Small intestine (tissue), 7 donors: Measurements from ENCODE around the gene CCDC197. TPM values are rescaled to one million over a fixed set of nuclear protein-coding genes. Genes with fewer than 3 reads are reported as not detected.
A peak's percentile ranks its signal among the peaks of the same experiment; 100 is the strongest.

ENCODE experiments used
- DNase-seq, 2 donors: peaks; one replicate each; pipeline versions ENCODE4 v3.0.0 to v3.0.0-alpha.2; 2013
- FAIRE-seq: peaks from 2 replicates; lab custom pipeline; 2012; peaks lifted over from hg19 to GRCh38; lab: Jason Lieb, UNC
- H3K27ac ChIP-seq, 3 donors: one replicate each; pipeline ENCODE4 v1.5.1; 2013; ENCODE audit warnings: low read length in 2 of 3, mild to moderate bottlenecking in 2 of 3, control low read depth in 1 of 3, inconsistent platforms in 1 of 3, low read depth in 1 of 3, moderate library complexity in 1 of 3
- H3K27me3 ChIP-seq, 3 donors: one replicate each; pipeline ENCODE4 v1.6.1; 2013; ENCODE audit warnings: low read length in 3 of 3, inconsistent platforms in 1 of 3; ENCODE audit not compliant: control insufficient read depth in 3 of 3, insufficient read depth in 3 of 3
- H3K36me3 ChIP-seq, 3 donors: one replicate each; pipeline ENCODE4 v1.6.1; 2013; ENCODE audit warnings: low read length in 3 of 3, inconsistent platforms in 1 of 3, low read depth in 1 of 3, mild to moderate bottlenecking in 1 of 3, moderate library complexity in 1 of 3; ENCODE audit not compliant: control insufficient read depth in 3 of 3, insufficient read depth in 2 of 3
- H3K4me1 ChIP-seq, 3 donors: one replicate each; pipeline ENCODE4 v1.6.1; 2013; ENCODE audit warnings: low read length in 2 of 3, inconsistent platforms in 1 of 3, low read depth in 1 of 3, mild to moderate bottlenecking in 1 of 3, moderate library complexity in 1 of 3; ENCODE audit not compliant: control insufficient read depth in 3 of 3, insufficient read depth in 2 of 3
- H3K4me3 ChIP-seq, 3 donors: one replicate each; pipeline ENCODE4 v1.5.1; 2013; ENCODE audit warnings: low read length in 3 of 3, control low read depth in 1 of 3, inconsistent platforms in 1 of 3, low read depth in 1 of 3, mild to moderate bottlenecking in 1 of 3, moderate library complexity in 1 of 3
- H3K9me3 ChIP-seq, 2 donors: one replicate each; pipeline ENCODE4 v1.6.1; 2013; ENCODE audit warnings: low read depth in 1 of 2, low read length in 1 of 2; ENCODE audit not compliant: control insufficient read depth in 2 of 2, insufficient read depth in 1 of 2
- whole genome bisulfite sequencing, 3 donors: extraction: QIAGEN DNeasy Blood & Tissue Kit; methylation state at CpG; one replicate each; pipeline ENCODE4 v1.1.7; 2013; 5-methylcytosine and 5-hydroxymethylcytosine counted together
- polyA plus RNA-seq, 4 donors: library from polyadenylated mRNA; stranded (reverse) in 3 of 4; unstranded in 1 of 4; fragments of 200-250 nt in 3 of 4; fragments of 120-200 nt in 1 of 4; gene quantifications; one replicate each; pipeline versions ENCODE4 v1.2.1 to v1.2.3, GENCODE V29; 2013
- donor health status: healthy with polysubstance abuse.
- donor health status: control.
- donor health status: control.
- donor health status: Bipolar disorder and iron deficiency.
- donor health status: healthy.

The CCDC197 gene
- polyA plus RNA-seq, 4 donors, result not detected

GRCh38 chr14:93959239-93960107 is 37.6 kb upstream of the CCDC197 start:
- WGBS, 3 donors, result 29 to 45% (median 39%) methylated on average over 20 to 23 of the region's 23 CpGs
- Histone ChIP-seq H3K9me3 (no peaks in the 10 kb centered on the region), H3K36me3 (no peaks in the 10 kb centered on the region), H3K27ac (peak overlapping the region; percentile 63 to 89 (median 80)), H3K4me3 (no peak overlapping the region), H3K4me1 (peaks cover 0 to 60% (median 6%) of the 10 kb centered on the region in 3 donors), H3K27me3 (no peaks in the 10 kb centered on the region)
- peak; percentile 56 to 97 for DNase-seq
- no peak for FAIRE-seq

- FAIRE-seq (no peak), DNase-seq (peak in 1 of 2 donors; percentile 52)
- no peaks in the 10 kb centered on the region for H3K27me3 ChIP-seq
- no peak overlapping the region for H3K4me3 ChIP-seq
- H3K36me3 ChIP-seq, result no peaks in the 10 kb centered on the region
- H3K27ac ChIP-seq, result peak overlapping the region; percentile 63 to 89 (median 80)
- peaks cover 0 to 54% (median 6%) of the 10 kb centered on the region in 3 donors for H3K4me1 ChIP-seq
- no peaks in the 10 kb centered on the region for H3K9me3 ChIP-seq
Observed at GRCh38 chr14:93960108-93960475, 37.0 kb upstream of the CCDC197 start.

GRCh38 chr14:93960774-93961438 is 36.2 kb upstream of the CCDC197 start:
- FAIRE-seq, result no peak
- Histone ChIP-seq H3K27ac (peak overlapping the region in 2 of 3 donors; percentile 16 to 74), H3K4me3 (no peak overlapping the region), H3K27me3 (no peaks in the 10 kb centered on the region), H3K36me3 (no peaks in the 10 kb centered on the region), H3K9me3 (no peaks in the 10 kb centered on the region), H3K4me1 (peaks cover 0 to 45% (median 6%) of the 10 kb centered on the region in 3 donors)
- DNase-seq, result no peak
- WGBS, 3 donors, result 85 to 90% (median 89%) methylated on average over 3 of the region's 3 CpGs

GRCh38 chr14:93961620-93962019 is 35.5 kb upstream of the CCDC197 start:
- Histone ChIP-seq H3K27me3 (no peaks in the 10 kb centered on the region), H3K27ac (peak overlapping the region in 2 of 3 donors; percentile 16 to 74), H3K4me3 (no peak overlapping the region), H3K4me1 (peaks cover 0 to 38% (median 6%) of the 10 kb centered on the region in 3 donors), H3K9me3 (no peaks in the 10 kb centered on the region), H3K36me3 (no peaks in the 10 kb centered on the region)
- WGBS, 3 donors, result 73 to 91% (median 80%) methylated on average over 8 of the region's 8 CpGs
- FAIRE-seq (no peak), DNase-seq (no peak)

GRCh38 chr14:93962701-93963601 is 34.1 kb upstream of the CCDC197 start:
- DNase-seq (peak in 1 of 2 donors; percentile 44), FAIRE-seq (no peak)
- 48 to 65% (median 56%) methylated on average over 16 of the region's 16 CpGs for WGBS, 3 donors
- no peaks in the 10 kb centered on the region for H3K36me3 ChIP-seq
- H3K9me3 ChIP-seq, result no peaks in the 10 kb centered on the region
- H3K27ac ChIP-seq, result peak overlapping the region; percentile 36 to 88 (median 68)
- H3K27me3 ChIP-seq, result no peaks in the 10 kb centered on the region
- H3K4me1 ChIP-seq, result peaks cover 0 to 26% (median 6%) of the 10 kb centered on the region in 3 donors
- no peak overlapping the region for H3K4me3 ChIP-seq

GRCh38 chr14:93963692-93964091 is 33.4 kb upstream of the CCDC197 start:
- FAIRE-seq (no peak), DNase-seq (no peak)
- 63 to 75% (median 71%) methylated on average over 4 of the region's 4 CpGs for WGBS, 3 donors
- Histone ChIP-seq H3K36me3 (no peaks in the 10 kb centered on the region), H3K27me3 (no peaks in the 10 kb centered on the region), H3K9me3 (no peaks in the 10 kb centered on the region), H3K4me1 (peaks cover 0 to 19% (median 6%) of the 10 kb centered on the region in 3 donors), H3K4me3 (no peak overlapping the region), H3K27ac (peak overlapping the region in 2 of 3 donors; percentile 16 to 88)

GRCh38 chr14:93964281-93964680 is 32.8 kb upstream of the CCDC197 start:
- Histone ChIP-seq H3K4me1 (peaks cover 0 to 13% (median 6%) of the 10 kb centered on the region in 3 donors), H3K27ac (peak overlapping the region in 2 of 3 donors; percentile 16 to 88), H3K27me3 (no peaks in the 10 kb centered on the region), H3K9me3 (no peaks in the 10 kb centered on the region), H3K4me3 (no peak overlapping the region), H3K36me3 (no peaks in the 10 kb centered on the region)
- FAIRE-seq, result no peak
- no peak for DNase-seq
- WGBS, 3 donors, result 91 to 93% (median 91%) methylated on average over 10 of the region's 10 CpGs
